ENCODE measurements around the gene UBAC2.

GRCh38 chr13:99192480-99192879 lies 8.2 kb upstream of the UBAC2 start:
- TF ChIP-seq ZFP30 (CRISPR knock-in tag; IDR thresholded peaks at IDR 0.05) (no peak), CREB5 (CRISPR knock-in tag; IDR thresholded peaks at IDR 0.05; ENCODE audit: low read depth) (no peak), ARNTL (CRISPR knock-in tag; IDR thresholded peaks at IDR 0.05; ENCODE audit: borderline replicate concordance, low read depth) (no peak)
